ENCODE measurements around the gene RPL3. TPM values are rescaled to one million over a fixed set of nuclear protein-coding genes. Genes with fewer than 3 reads are reported as not detected.

Gene RPL3
- total and polyA plus RNA-seq, 2 donors (not counting 1 experiment from before 2014, with no cell fraction given), result 2,665 to 5,418 TPM

- Histone ChIP-seq H2AFZ (ENCODE audit: insufficient read depth, low read depth, low read length, poor library complexity, severe bottlenecking) (no peak overlapping the region), H3K79me2 (ENCODE audit: control insufficient read depth, insufficient read depth, low read length) (no peaks in the 10 kb centered on the region), H3K4me2 (replicated peaks; ENCODE audit: low read depth, low read length, poor library complexity, severe bottlenecking) (no peak overlapping the region), H3K27ac (ENCODE audit: low read length in 2 of 2) (no peak overlapping the region), H3K9me3 (ENCODE audit: control extremely low read depth in 1 of 3, control insufficient read depth in 2 of 3, insufficient read depth in 1 of 3, low read length in 2 of 3) (peaks cover 2 to 21% (median 3%) of the 10 kb centered on the region in 3 donors), H4K20me1 (ENCODE audit: control insufficient read depth, insufficient read depth, low read length, poor library complexity, severe bottlenecking) (no peaks in the 10 kb centered on the region), H3K36me3 (replicated peaks in 1 of 2; ENCODE audit: control extremely low read depth in 1 of 2, control insufficient read depth in 1 of 2, extremely low read depth in 1 of 2, insufficient read depth in 2 of 2, low read length in 1 of 2) (no peaks in the 10 kb centered on the region), H3K4me1 (ENCODE audit: control insufficient read depth in 2 of 2, insufficient read depth in 2 of 2, low read length in 2 of 2) (peaks cover 0 to 5% of the 10 kb centered on the region in 2 donors), H3K27me3 (replicated peaks in 1 of 4; ENCODE audit: control extremely low read depth in 1 of 4, control insufficient read depth in 3 of 4, insufficient read depth in 4 of 4, low read length in 3 of 4) (peaks cover 0 to 44% (median 8%) of the 10 kb centered on the region in 4 experiments), H3K4me3 (ENCODE audit: control extremely low read depth in 1 of 5, extremely low read depth in 1 of 5, insufficient read depth in 1 of 5, low read depth in 2 of 5, low read length in 4 of 5) (no peak overlapping the region), H3K9ac (ENCODE audit: low read length) (no peak overlapping the region)
- Mint-ChIP-seq H3K9me3 (ENCODE audit: insufficient read depth) (peaks cover 3% of the 10 kb centered on the region), H3K4me1 (peaks cover 5% of the 10 kb centered on the region), H3K27ac (no peak overlapping the region), H3K27me3 (peaks cover 35% of the 10 kb centered on the region), H3K4me3 (no peak overlapping the region)
- no peak for DNase-seq
- POLR2A ChIA-PET, result no interaction called here
- intact Hi-C loops (cut with micrococcal nuclease), result no loop called here
- no peak for ATAC-seq (ENCODE audit: low read depth)
- no peak for TF ChIP-seq CTCF (IDR thresholded peaks at IDR 0.05)
- no peak for TF ChIP-seq EZH2 (IDR thresholded peaks at IDR 0.05; ENCODE audit: borderline replicate concordance, insufficient read depth, low read depth, low read length, poor library complexity, severe bottlenecking)
- 51% methylated on average over 13 of the region's 23 CpGs for WGBS (ENCODE audit: insufficient coverage)
- CTCF ChIA-PET, result no interaction called here
These were observed 40.1 kb downstream of the RPL3 start for GRCh38 chr22:39279170-39279850.

GRCh38 chr22:39278040-39278439, 41.4 kb downstream of the RPL3 start:
- ChIA-PET CTCF (no interaction called here), POLR2A (no interaction called here)
- Histone ChIP-seq H3K79me2 (ENCODE audit: control insufficient read depth, insufficient read depth, low read length) (no peaks in the 10 kb centered on the region), H3K4me2 (replicated peaks; ENCODE audit: low read depth, low read length, poor library complexity, severe bottlenecking) (no peak overlapping the region), H3K4me1 (ENCODE audit: control insufficient read depth in 2 of 2, insufficient read depth in 2 of 2, low read length in 2 of 2) (peaks cover 0 to 5% of the 10 kb centered on the region in 2 donors), H4K20me1 (ENCODE audit: control insufficient read depth, insufficient read depth, low read length, poor library complexity, severe bottlenecking) (no peaks in the 10 kb centered on the region), H3K4me3 (ENCODE audit: control extremely low read depth in 1 of 5, extremely low read depth in 1 of 5, insufficient read depth in 1 of 5, low read depth in 2 of 5, low read length in 4 of 5) (no peak overlapping the region), H3K27me3 (replicated peaks in 1 of 4; ENCODE audit: control extremely low read depth in 1 of 4, control insufficient read depth in 3 of 4, insufficient read depth in 4 of 4, low read length in 3 of 4) (peaks cover 0 to 41% (median 5%) of the 10 kb centered on the region in 4 experiments), H3K36me3 (replicated peaks in 1 of 2; ENCODE audit: control extremely low read depth in 1 of 2, control insufficient read depth in 1 of 2, extremely low read depth in 1 of 2, insufficient read depth in 2 of 2, low read length in 1 of 2) (no peaks in the 10 kb centered on the region), H3K27ac (ENCODE audit: low read length in 2 of 2) (no peak overlapping the region), H2AFZ (ENCODE audit: insufficient read depth, low read depth, low read length, poor library complexity, severe bottlenecking) (no peak overlapping the region), H3K9ac (ENCODE audit: low read length) (no peak overlapping the region), H3K9me3 (ENCODE audit: control extremely low read depth in 1 of 3, control insufficient read depth in 2 of 3, insufficient read depth in 1 of 3, low read length in 2 of 3) (peaks cover 2 to 16% (median 3%) of the 10 kb centered on the region in 3 donors)
- peaks cover 5% of the 10 kb centered on the region for H3K4me1 Mint-ChIP-seq
- intact Hi-C loops (cut with micrococcal nuclease), result no loop called here
- no peak overlapping the region for H3K4me3 Mint-ChIP-seq
- no peak for ATAC-seq (ENCODE audit: low read depth)
- WGBS (ENCODE audit: insufficient coverage), result 67% methylated on average over 13 of the region's 13 CpGs
- no peak overlapping the region for H3K27ac Mint-ChIP-seq
- H3K27me3 Mint-ChIP-seq, result peaks cover 32% of the 10 kb centered on the region
- TF ChIP-seq EZH2 (IDR thresholded peaks at IDR 0.05; ENCODE audit: borderline replicate concordance, insufficient read depth, low read depth, low read length, poor library complexity, severe bottlenecking) (no peak), CTCF (IDR thresholded peaks at IDR 0.05) (no peak)
- peaks cover 3% of the 10 kb centered on the region for H3K9me3 Mint-ChIP-seq (ENCODE audit: insufficient read depth)
- DNase-seq, result no peak

All from B cell (primary cell).